GM21723 (cell line): ENCODE results near the gene PSMG4.
A peak's percentile ranks its signal among the peaks of the same experiment; 100 is the strongest.

Experiments
- ATAC-seq: cut with Tn5 transposase; IDR thresholded peaks from one replicate; pipeline ENCODE4 v1.9.1; 2021; ENCODE audit warnings: mild to moderate bottlenecking, moderate library complexity; ENCODE audit not compliant: unreplicated experiment

Gene PSMG4

GRCh38 chr6:3258720-3259490 is at the start of gene PSMG4:
PSMG4 (plus strand) TSS chr6:3258947; CDS start chr6:3259023, 76 bp downstream.
- peak; percentile 74 for ATAC-seq

- ATAC-seq: peak; percentile 64
Measured at GRCh38 chr6:3209114-3210023, 49.4 kb upstream of the PSMG4 start.

DNA sequence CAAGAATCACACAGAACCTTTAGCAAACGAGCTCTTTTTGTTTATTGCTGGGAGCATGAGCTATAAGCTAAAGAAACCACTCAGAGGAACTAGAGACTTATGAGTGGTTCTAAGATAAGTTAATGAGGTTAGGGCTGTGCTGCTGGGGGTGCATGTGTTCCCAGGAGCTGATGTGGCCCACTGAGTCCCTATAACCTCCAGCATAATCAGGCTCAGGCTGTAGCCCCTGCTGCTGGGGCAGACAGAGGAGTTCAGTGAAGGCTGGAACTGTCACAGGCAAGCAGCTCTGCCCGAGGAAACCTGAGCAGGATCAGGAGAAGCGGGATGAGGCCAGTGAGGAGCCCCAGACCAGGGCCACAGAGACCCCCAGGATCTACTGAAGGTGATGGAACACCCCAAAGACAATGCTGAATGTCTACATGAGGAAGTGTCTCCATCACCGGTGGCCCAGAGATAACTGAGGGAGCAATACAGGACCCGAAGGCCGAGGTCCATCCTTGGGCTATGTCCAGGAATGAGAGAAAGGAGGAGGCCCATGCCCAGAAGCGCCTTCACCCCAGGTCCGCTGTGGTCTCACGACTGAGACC is 48.6 kb upstream of the PSMG4 start:
- ATAC-seq: no peak

DNA sequence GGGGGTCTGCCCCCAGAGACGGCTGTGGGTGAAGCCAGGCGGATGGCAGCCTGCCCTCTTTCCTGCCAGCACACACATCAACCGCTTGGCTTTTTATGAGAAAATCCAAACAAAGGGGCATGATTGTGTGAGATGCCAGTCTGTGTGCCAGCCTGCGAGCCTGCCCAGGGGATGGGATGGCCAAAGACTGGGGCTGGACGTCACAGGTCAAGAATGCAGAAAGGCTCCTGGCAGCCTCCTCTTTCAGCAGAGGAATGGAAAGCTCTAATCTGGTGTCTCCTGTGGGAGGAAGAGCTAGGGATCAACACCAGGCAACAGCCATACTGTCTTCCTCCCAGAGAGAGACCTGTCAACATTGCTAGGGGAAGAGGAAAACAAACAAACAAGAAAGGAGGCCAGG is 47.1 kb upstream of the PSMG4 start:
- no peak for ATAC-seq

GRCh38 chr6:3212261-3212660 is 46.5 kb upstream of the PSMG4 start:
- no peak for ATAC-seq

GRCh38 chr6:3213334-3213695 is 45.4 kb upstream of the PSMG4 start:
- no peak for ATAC-seq

DNA sequence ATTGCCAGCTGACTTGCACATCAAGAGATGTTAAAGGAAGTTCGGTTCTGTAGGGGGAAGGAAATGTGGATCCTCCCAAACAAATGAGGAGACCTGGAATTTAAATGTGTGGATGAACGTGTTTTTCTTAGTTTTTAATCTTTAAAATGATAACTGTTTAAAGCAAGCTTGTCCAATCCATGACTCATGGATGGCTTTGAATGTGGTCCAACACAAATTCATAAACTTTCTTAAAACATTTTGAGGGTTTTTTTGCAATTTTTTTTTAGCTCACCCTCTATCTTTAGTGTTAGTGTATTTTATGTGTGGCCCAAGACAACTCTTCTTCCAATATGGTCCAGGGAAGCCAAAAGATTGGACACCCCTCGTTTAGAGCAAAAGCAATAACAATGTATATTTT is 43.8 kb upstream of the PSMG4 start:
- no peak for ATAC-seq

DNA sequence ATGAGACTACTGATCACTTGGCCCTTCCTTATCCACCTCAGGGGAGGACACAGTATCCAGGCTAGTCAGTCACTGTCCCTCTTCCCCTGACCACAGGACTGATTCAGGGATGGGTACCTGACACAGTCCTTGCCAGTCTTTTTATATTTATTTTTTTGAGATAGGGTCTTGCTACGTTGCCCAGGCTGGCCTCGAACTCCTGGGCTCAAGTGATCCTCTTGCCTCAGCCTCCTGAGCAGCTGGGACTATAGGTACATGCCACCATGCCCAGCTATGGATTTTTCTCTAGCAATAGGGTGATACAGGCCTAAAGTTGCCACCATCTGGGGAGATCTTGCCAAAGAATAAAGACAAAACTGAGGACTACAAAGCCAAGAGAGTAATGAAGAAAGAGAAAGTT is 41.5 kb upstream of the PSMG4 start:
- ATAC-seq: no peak

DNA sequence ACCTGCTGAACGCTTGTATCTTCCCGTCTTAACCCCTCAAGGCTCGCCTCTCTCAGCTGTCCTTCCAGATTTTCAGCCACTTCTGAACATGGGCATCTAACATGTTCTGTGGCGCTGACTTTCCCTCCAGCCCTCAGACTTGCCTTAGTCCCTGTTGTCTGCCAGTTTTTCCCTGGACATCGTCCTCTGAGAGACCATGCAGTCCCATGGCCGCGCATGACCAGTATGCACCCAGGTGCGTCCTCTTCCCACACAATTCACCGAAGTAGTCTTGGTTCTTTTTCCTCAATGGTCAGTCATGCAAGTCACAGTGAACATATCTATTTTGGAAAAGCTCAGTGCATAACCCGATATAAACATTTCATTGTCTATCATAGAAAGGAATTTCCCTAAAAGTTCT is 40.5 kb upstream of the PSMG4 start:
- ATAC-seq: no peak

- no peak for ATAC-seq
Measured at GRCh38 chr6:3220366-3220765, 38.4 kb upstream of the PSMG4 start.

DNA sequence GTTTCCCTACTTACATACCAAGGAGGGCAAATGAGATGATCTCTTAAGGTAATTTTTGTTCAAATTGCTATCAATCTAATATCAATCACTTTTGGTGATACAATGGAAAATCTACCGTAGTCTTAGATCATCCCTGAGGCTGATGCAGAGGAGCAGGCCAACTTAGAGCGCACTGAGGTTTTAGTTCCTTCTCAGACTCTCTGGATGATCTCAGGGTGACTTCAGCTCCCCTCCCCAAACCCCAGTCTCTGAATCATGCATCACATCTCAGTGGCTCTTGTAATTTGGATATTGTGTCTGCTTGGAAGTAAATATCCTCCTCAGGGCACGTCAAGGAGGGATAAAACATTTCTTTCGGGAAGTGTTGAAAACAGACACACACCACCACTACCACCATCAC is 37.2 kb upstream of the PSMG4 start:
- ATAC-seq: no peak

DNA sequence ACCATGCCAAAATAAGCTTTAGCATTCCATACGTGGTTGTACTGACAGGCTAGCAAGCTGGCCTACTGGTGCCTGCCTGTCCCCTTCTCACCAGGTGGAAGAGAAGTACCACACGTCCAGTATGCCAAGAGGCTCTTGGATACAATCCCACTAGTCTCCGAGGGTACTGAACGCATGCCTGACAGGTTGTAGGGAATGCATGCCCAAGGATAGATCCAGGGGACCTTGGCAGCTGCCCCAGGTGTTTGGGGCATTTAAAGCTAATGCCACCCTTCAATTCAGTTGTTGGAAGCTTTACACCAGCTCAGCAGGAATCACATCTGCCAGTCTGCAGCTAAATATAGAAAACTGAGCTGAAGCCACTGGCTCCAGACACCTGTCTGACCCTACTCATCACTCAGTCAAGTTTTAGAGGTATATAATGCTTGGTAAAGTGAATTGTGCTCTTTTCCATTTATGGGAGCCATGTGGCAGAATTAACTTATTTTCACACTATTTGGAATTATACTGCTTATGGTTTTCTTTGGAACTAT is 36.2 kb upstream of the PSMG4 start:
- ATAC-seq: no peak

GRCh38 chr6:3226042-3226441 is 32.7 kb upstream of the PSMG4 start:
- ATAC-seq: no peak

- ATAC-seq: no peak
Measured at GRCh38 chr6:3226481-3227362, 32.0 kb upstream of the PSMG4 start.

- no peak for ATAC-seq
Measured at GRCh38 chr6:3227363-3228045, 31.2 kb upstream of the PSMG4 start, which contains the start of gene TUBB2B. TUBB2B (minus strand) TSS chr6:3227653; CDS start chr6:3227543, 110 bp downstream.

DNA sequence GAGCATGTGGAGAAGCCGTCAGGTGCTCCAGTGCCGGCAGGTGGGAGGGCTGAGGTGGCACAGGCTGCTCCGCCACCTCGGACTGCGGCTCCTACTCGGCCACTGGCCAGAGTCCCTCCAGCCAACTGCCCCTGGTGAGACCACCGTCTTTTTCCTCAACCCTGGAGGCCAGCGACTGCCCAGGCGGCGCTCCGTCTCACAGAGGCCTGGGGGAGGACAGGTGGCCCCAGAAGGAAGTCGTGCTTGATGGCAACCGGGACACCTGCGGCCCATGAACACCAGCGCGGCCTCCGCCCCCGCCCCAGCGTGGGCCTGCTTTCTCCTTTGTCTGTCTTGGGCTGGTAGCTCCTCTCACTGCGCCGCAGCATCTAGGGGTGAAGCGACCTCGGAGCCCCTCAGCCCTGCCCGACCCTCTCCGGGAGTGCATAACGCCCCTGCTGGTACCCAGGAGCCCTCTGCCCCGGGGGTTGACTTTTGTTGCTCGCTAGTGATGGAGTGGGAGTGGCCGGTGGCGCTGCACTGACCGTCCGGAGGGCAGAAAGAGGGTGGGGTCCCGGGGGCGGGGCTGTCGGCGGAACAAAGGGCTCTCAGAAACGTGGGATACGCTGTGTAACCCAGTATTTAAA is 30.6 kb upstream of the PSMG4 start:
- peak; percentile 36 for ATAC-seq

GRCh38 chr6:3228771-3229565 is 29.8 kb upstream of the PSMG4 start:
- no peak for ATAC-seq

GRCh38 chr6:3229566-3230178 is 29.1 kb upstream of the PSMG4 start:
- no peak for ATAC-seq
